Esophagus mucosa (tissue), 1 donor: ENCODE results near the gene JMJD8. TPM values are rescaled to one million over a fixed set of nuclear protein-coding genes. Genes with fewer than 3 reads are reported as not detected.

Experiments used
- ATAC-seq: fragments of 200-7000 bp; cut with Tn5 transposase; one replicate; pipeline ENCODE4 v1.9.1; 2020
- total RNA-seq: library from RNA; stranded (reverse); gene quantifications from one replicate; pipeline ENCODE4 v1.2.4, GENCODE V29; 2023
- donor health status: DM: yes; HTN: yes; CAD: no.

The JMJD8 gene
- total RNA-seq, 1 donor from 2014 or later = 31.7 TPM

DNA sequence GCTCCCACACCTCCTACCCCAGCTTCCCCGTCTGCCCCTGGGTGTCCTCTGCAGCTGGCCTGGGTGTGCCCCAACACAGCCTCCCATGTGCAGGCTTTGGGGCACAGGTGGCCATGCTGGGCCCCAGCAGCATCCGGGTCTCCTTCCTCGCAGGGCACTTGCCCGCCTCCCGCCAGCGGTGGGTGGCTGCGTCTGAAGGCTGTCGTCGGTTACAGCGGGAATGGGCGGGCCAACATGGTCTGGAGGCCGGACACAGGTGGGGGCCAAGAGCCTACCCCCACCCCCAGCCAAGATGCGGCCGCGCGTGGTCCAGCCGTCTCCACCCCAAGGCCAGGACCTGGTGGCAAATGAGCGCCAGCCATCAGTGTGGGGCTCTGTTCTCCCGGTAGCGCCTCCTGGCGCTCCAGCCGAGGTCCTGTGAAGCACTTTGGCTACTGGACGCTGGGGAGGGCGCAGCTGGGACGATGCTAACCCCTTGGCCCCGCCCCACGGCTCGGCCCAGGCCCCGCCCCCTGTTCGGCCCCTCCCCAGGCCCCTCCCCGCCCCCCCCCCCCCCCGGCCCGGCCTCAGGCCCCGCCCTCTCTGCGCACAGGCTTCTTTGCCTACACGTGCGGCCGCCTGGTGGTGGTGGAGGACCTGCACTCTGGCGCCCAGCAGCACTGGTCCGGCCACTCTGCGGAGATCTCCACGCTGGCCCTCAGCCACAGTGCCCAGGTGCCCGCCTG lies 23.5 kb downstream of the JMJD8 start:
- peak; percentile 68 for ATAC-seq

DNA sequence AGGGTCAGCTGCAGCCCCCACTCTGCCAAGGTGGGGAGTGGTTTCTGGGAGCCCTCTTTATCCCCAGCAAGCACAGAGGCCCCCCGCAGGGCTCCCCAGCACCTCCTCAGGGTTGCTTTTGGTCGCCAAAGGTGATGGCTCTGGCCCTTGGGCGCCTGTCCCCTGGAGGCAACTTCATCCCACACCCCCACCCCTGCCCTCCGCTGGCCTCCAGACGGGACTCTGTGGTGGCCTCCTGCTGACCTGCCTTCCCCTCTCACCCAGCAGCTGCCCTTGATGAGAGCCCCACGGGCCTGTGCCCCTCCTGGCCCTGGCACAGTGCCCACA lies 24.0 kb downstream of the JMJD8 start:
- ATAC-seq = no peak

DNA sequence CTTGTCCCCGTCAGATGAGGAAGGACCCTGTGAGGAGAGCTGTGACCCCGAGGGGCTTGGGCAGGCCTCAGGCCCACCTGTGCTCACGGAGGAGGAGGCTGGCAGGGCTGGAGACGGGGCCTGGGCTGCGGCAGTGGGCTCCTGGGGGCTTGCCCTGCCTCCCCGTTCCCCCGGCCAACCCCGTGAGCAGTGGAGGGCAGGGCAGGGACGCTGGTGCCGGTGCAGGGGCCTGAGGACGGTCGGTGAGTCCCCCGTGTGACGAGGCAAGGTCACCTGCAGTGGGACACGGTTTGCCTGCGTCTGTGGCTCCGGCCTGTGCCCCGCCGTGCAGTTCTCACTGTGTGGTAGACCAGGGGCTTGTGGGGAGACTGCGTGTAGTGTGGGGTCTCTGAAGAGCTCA lies 24.5 kb downstream of the JMJD8 start:
- ATAC-seq = no peak

DNA sequence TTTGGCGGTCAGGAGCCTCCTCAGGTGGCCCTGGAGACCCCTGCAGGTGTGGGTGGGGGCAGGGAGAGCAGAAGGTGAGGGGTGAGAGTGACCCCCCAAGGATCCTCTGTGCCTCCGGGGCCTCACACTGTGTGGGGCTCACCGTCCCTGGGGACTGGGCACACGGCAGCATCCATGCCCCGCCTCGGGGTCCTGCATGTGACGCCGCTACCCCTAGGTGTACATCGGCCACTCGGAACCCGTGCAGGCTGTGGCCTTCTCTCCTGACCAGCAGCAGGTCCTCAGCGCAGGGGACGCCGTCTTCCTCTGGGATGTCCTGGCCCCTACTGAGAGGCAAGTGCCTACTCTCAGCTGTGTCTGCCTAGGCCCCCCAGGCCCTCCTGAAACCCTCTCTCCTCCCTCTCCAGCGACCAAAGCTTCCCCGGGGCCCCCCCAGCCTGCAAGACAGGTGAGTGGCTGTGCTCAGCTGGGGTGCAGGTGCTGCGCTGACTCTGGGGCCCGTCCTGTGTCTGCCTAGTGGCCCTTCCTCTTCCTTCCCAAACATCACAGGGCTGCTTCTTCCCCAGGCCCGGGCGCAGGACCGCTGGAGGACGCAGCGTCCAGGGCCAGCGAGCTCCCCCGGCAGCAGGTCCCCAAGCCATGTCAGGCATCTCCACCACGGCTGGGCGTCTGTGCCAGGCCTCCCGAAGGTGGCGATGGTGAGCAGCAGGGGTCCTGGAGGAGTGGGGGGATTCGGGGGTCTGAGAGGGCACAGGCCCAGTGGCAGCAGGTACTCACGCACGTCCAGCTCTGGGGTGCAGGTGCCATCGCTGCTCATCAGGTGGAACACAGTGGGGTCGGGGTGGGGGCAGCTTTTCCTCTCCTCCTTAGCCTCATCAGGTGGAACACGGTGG lies 25.2 kb downstream of the JMJD8 start:
- ATAC-seq = no peak

DNA sequence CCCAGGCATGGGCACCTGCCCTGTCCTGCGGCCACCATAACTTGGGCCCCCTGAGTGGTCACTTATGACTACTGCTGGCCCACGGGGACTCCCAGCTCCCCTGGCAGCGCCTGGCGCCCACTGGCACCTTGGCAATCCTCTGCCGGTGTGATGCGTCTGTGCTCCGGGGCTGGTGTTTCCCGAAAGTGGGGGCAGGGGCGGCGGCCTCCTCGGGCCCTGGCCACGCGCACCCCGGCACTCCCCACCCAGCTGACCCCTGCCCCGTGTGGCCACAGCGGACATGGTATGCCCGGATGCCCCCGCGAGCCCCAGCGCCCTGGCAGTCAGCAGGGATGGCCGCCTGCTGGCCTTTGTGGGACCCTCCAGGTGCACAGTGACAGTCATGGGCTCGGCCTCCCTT lies 26.6 kb downstream of the JMJD8 start:
- ATAC-seq = no peak

DNA sequence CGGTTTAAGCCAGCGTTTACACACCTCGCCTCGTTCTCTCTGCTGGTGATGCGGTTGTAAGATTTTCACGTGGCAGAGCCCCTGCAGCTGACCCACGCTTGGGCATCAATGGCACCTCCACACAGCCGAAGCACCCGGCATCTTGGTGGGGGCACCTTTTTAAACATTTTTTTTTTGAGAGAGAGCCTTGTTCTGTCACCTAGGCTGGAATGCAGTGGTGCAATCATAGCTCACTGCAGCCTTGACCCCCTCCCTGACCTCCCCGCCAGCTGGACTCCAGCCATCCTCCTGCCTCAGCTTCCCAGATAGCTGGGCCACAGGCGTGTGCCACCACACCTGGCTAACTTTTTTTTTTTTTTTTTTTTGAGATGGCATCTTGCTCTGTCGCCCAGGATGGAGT lies 30.1 kb downstream of the JMJD8 start:
- no peak for ATAC-seq

DNA sequence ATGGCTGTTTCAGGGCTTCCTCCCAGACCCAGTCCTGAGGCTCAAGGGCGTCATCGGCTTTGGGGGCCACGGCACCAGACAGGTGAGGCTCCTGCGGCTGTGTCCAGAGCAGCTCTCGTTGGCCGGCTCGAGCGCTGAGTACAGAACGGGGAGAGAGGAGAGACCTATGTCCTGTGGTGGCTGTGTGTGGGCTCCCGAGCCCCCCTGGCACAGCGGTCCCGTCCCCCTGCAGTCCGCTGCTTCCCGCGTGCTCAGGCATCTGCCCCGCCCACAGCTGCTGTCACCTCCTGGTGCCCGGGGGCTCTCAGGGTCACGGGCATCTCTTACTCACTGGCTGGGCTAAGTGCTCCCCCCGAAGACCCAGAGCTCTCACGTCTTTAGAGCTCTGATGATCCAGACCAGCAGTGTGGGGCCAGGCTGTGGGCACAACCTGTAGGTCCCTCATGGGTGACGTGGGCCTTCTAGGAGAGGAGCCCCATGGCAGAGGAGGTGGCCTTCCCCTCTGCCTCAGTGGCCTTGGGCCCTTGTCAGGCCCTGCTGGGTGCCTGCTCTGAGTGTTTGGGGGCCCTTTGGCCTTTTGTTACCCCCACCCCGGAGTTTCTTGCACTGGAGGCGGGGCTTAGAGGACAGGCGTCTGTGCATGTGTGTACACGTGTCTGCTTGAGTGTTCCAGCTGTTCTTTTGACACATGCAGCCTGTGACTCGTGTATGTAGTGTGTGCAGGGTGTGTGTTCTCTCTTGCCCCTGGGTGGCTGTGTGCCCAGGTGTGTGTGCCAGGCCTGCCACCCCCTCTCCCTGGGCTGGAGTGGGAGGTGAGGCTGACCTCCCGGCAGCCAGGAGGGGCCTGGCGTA lies 31.5 kb downstream of the JMJD8 start:
- ATAC-seq = no peak

DNA sequence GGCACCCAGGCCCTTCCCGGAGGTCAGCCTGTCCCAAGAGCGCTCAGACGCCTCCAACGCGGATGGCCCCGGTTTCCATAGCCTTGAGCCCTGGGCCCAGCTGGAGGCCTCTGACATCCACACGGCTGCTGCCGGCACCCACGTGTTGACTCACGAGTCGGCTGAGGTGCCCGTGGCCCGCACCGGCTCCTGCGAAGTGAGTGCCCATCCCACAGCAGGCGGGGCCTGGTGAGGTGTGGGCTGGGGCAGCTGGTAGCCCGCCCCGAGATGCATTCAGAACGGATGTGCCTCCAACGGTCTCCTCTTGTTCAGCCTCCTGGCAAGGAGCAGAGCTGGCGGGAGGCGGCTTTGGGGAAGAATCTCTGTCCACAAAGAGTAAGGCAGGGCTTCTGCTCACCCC lies 32.3 kb downstream of the JMJD8 start:
- no peak for ATAC-seq

DNA sequence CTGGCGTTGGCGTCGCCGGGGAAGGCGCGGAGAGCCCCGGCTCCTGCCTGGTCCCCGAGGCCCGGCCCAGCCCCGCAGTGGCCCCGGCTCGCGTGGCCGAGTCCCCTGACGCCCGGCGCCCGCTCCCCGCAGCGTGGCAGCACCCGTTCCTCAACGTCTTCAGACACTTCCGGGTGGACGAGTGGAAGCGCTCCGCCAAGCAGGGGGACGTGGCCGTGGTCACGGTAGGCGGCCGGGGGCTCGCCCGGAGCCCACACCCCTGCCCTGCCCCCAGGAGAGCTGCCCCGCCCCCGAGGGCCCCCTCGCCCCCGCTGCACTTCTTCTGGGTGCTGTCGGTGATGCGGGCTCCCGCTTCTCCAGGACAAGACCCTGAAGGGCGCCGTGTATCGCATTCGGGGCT lies 34.5 kb downstream of the JMJD8 start:
- peak; percentile 1 for ATAC-seq

DNA sequence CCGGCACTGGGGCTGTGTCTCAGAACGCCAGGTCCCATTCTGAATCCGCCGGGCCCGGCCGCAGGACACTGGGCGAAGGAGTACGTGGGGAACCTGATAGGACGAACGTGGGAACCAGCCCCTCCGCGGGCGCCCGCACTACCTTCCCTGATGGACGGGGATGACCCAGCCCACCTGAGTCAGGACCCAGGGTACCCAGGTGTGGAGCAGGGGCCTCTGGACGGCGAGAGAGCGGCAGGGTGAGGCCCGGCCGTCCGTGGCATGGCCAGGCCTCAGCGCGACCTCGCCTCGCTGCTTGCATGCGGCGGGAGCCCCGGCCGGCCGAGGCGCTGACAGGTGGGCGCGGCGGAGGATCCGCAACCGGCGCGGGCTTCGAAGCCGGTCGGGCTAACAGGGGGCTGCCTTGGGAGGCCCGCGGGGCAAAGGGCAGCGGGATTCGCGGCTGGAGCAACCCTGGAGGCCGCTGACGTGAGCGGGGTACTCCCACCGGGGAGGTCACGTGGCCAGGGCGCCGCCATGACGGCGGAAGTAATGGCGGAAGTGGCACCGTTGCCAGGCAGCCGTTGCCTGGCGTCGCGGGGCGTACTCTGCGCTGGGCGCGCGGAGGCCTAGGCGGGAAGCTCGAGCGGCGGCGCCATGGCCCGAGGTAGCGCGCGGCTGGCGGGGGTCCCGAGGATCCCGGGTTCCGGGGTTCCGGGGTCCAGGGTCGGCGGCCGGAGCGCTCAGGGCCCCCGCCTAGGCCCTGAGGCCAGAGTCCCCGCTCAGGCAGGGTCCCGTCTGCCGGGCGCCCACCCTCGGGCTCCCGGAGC lies 35.1 kb downstream of the JMJD8 start, which contains the start of gene WDR90:
Gene WDR90 (plus strand): TSS at position 585 of the 809 bp plus-strand sequence. CDS start 52 bp downstream, at position 637.
- peak; percentile 80 for ATAC-seq

DNA sequence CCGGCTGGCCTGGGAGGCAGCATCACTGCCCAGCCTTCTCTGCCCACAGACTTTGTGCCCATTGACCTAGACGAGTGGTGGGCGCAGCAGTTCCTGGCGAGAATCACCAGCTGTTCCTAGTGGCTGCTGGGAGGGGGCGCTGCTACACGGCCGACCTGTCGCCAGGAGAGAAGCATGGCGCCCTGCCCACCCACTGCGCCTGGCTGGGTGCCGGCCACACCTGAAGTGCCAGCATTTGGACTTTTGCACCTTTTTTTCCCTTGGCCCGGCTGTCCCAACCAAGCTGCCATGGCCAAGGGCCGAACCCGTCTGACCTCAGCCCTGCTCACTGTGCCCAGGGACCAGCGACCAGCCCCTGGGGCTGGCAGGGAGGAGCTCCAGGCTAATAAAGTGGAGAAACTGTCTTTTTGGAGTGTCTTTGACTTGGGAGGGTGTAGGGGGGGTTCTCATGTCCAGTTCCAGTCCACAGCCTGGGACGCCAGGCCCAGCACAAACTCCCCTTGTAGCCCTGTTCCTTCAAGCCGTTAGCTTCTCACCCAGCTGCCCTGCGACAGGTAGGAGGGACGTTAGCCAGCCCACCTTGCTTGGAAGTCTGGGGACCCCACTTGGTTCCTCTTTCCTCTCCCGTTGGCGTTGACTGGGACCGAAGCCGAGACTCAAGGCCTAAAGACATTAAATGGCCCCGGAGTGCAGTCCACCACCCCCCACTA lies 35.9 kb downstream of the JMJD8 start:
- ATAC-seq = no peak

DNA sequence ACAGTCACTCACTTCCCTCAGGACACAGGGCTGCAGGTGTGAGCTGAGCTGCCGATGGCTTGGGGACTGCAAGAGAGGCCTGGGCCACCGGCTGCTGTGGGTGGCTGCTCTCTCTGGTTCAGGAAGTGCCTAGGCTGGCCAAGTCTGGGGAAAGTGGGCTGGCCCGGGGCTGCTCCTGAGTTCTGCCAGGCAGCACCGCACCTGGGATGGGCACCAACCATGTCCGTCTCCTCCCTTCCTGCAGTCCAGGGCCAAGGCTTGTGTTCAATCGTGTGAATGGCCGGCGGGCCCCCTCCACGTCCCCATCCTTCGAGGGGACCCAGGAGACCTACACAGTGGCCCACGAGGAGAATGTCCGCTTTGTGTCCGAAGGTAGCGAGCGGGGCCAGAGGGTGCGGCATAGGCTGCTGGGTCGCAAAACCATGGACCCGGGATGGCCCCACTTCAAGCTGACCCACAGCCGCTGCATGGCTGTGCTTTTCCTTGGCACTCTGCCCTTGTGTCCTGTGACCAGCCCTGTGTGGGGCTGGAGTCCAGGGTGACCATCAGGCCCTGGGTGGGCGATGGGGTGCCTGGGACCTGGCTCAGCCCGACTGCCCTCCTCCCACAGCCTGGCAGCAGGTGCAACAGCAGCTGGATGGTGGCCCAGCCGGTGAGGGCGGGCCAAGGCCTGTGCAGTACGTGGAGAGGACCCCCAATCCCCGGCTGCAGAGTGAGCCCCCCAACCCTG lies 36.8 kb downstream of the JMJD8 start:
- ATAC-seq = no peak

DNA sequence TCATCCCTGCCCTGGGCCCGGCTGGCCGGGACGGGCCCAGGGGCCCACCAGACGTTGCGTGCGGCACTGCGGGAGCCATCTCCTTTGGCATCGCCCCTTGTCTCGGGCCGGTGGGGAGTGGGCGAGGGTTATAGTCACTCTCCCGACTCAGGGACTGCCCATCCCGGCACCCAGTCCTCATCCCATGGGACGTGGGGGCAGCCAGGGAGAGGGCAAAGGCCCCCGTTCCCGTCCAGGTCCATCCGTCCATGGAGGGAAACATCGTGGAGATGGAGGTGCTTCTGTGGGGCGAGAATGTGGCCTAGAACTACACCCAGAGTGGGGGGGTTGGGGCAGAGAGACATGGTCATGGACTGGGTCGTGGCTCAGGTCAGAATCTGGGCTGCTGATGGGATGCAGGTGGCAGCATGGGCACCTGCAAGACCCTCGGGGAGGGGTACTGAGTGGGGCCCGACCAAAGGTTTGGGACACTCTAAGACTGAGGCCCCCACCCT lies 37.4 kb downstream of the JMJD8 start:
- no peak for ATAC-seq

DNA sequence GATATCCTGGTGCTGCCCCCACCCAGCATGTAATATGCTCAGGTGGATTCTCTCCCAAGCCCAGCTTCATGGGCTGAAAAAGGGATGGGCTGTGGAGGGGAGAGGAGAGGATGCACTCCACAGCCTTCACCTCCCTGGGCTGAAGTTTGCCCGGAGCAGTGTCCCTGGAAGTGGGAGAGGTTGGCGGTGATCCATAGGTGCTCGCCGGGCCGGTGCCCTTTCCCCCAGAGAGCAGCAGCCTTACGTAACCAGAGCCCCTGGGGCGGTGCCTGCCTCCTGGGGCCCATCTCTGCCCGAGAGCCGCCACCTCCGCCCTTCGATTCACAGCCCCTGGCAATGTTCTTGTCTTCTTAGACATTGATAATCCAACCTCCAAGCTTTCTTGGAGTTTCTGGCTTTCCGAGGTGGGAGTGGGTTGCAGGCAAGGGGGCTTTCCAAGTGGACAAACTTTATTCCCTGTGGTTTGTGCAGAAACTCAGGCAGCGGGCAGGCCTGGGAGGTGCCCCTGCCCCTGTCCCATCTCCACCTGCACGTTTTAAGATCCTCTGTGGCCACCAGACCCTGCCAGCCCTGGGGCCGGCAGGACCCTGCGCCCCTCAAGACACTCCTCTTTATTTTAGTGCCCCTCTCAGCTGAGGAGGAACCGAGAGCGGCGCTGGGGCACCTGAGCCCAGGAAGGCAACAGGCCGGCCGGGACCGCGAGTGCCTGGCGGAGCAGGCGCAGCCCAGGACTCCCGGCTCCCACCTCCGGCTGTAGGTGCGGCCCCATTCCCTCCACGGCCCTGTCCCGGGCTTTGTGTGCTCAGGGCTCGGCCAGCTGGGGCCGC lies 38.1 kb downstream of the JMJD8 start:
- no peak for ATAC-seq

DNA sequence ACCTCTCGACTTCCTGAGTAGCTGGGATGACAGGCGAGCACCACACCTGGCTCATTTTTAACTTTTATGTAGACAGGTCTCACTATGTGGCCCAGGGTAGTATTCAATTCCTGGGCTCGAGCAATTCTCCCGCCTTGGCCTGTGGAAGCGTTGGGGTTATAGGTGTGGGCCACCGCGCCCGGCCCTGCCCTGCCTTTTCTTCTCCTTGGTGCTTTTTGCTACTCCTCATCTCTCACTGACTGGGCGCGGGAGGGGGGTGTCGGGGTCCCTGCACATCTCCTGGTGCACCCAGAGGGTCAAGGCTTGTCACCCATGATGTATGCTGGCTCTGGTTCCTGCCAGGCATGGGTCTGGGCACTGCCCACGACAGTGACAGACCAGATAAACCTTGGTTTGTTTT lies 39.6 kb downstream of the JMJD8 start:
- ATAC-seq = no peak

DNA sequence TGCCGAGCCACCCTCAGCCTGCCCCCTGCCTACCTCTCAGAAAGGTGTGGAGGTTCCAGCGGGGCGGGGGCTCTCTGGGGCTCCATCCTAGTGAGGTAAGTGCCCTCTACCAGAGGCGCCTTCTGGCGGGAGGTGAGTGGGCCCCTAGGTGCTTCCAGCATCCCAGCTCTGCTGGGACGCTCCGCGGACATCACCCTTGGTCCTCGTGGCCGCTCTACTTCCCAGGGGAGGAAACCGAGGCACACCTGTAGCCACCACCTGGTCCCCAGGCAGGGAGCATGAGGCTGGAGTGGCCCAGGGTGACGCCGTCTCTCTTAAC lies 41.1 kb downstream of the JMJD8 start:
- ATAC-seq = no peak

DNA sequence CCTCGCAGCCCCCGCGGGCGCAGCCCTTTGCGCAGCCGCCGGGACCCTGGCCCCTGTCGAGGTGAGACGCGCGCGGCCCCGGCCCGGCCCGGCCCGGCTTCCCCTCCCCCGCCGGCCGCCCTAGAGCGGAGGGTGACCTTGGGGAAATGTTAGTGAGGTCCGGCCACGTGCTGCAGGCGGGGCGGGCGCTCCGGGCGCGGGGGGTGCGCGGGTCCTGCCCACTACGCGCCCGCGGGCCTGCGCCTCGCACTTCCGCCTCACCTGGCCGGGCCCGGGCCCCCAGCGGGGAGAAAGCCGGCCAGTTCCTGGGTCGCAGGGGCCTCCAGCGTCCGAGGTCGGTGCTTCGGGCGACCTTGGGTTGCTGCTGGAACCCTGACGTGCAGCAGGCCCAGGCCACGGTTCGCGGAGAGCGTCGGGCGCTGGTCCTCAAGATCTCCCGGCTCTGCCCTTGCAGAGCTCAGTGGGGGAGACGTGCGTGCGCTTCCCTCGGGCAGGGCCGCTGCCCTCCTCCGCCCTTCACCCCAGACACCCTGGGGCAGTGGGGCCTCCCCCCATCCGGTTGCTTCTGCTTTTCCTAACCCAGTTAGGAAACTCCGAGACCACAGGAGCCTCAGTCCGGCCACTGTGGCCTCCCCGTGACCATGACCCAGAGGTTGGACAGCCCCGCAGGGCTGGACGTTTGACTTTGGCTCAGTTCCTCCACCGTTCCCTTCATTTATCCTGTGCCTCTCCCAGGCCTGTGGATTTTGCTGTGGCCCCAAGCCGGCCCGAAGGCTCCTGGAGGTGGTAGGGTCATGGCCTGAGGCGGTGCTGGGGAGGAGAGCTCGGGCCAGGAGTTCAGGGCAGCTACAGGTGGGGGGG lies 41.7 kb downstream of the JMJD8 start:
- peak; percentile 13 for ATAC-seq

DNA sequence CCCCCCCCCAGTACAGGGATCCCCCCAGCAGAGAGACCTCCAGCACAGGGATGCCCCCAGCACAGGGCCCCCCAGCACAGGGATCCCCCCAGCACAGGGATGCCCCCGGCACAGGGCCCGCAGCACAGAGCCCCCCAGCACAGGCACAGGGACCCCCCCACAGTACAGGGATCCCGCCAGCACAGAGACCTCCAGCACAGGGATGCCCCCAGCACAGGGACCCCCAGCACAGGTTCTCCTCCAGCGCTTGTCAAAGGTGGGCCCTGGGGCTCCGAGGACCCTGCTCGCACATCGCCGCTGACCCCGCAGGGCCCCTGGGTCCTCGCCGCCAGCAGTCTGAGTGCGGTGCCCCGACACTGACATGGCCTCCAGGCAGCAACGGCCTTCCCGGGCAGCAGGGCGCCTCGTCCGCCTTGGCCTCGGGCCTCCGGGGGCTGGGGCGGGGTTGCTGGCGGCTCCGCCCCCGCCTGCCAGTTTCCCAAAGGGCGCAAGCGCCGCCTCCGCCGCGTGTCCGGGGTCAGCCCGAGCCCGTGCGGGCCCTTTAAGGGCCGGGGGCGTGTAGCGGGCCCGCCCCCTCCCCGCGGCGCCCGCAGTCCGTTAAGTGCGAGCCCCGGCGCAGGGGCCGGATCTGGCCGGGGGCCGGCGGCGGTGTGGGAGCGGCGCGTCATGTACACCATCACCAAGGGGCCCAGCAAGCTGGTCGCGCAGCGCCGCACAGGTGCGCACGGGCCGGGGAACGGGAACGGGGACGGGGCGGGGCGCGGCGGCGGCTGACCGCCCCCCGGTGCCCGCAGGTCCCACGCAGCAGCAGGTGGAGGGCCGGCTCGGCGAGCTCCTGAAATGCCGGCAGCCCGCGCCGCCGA lies 42.6 kb downstream of the JMJD8 start, which contains the start of gene MCRIP2:
Gene MCRIP2 (plus strand): TSS at position 503 of the 863 bp plus-strand sequence. CDS start 164 bp downstream, at position 667.
- peak; percentile 11 for ATAC-seq
